ENCODE measurements around the gene BAK1.
"Not testable (repeated sequence)": the region's sequence is repeated elsewhere in the genome, so short reads cannot be mapped to it uniquely, and the experiment has no call there.

The BAK1 gene

GRCh38 chr6:33599413-33599938, 19.4 kb upstream of the BAK1 start:
- TF ChIP-seq GATA1 (IDR thresholded peaks at IDR 0.05; ENCODE audit: low read depth, low read length) (no peak), POLR2A (IDR thresholded peaks at IDR 0.05; ENCODE audit: low read length) (no peak)
- no peak for DNase-seq

GRCh38 chr6:33597551-33598322, 17.7 kb upstream of the BAK1 start:
- no peak for DNase-seq
- TF ChIP-seq POLR2A (IDR thresholded peaks at IDR 0.05; ENCODE audit: low read length) (no peak), GATA1 (IDR thresholded peaks at IDR 0.05; ENCODE audit: low read depth, low read length) (no peak)

GRCh38 chr6:33596894-33597293, 16.8 kb upstream of the BAK1 start:
- not testable (repeated sequence) for DNase-seq

- no peak for DNase-seq
- TF ChIP-seq POLR2A (IDR thresholded peaks at IDR 0.05; ENCODE audit: low read length), result no peak
- no peak for TF ChIP-seq GATA1 (IDR thresholded peaks at IDR 0.05; ENCODE audit: low read depth, low read length)
Observed at GRCh38 chr6:33595001-33595846, 15.1 kb upstream of the BAK1 start.

- no peak for DNase-seq
Observed at GRCh38 chr6:33593414-33593727, 13.3 kb upstream of the BAK1 start.

GRCh38 chr6:33592595-33593413, 12.7 kb upstream of the BAK1 start:
- DNase-seq, result no peak
- TF ChIP-seq GATA1 (IDR thresholded peaks at IDR 0.05; ENCODE audit: low read depth, low read length), result no peak
- no peak for TF ChIP-seq POLR2A (IDR thresholded peaks at IDR 0.05; ENCODE audit: low read length)

More at GRCh38 chr6:33593414-33593727, 13.3 kb upstream of the BAK1 start:
- TF ChIP-seq POLR2A (IDR thresholded peaks at IDR 0.05; ENCODE audit: low read length) (no peak), GATA1 (IDR thresholded peaks at IDR 0.05; ENCODE audit: low read depth, low read length) (no peak)

- TF ChIP-seq GATA1 (IDR thresholded peaks at IDR 0.05; ENCODE audit: low read depth, low read length) (no peak), POLR2A (IDR thresholded peaks at IDR 0.05; ENCODE audit: low read length) (no peak)
- no peak for DNase-seq
Observed at GRCh38 chr6:33592280-33592594, 12.2 kb upstream of the BAK1 start.

- TF ChIP-seq POLR2A (IDR thresholded peaks at IDR 0.05; ENCODE audit: low read length), result no peak
- TF ChIP-seq GATA1 (IDR thresholded peaks at IDR 0.05; ENCODE audit: low read depth, low read length), result no peak
Observed at GRCh38 chr6:33591424-33592032, 11.5 kb upstream of the BAK1 start.

GRCh38 chr6:33590531-33591198, 10.6 kb upstream of the BAK1 start:
- TF ChIP-seq GATA1 (IDR thresholded peaks at IDR 0.05; ENCODE audit: low read depth, low read length), result no peak
- no peak for TF ChIP-seq POLR2A (IDR thresholded peaks at IDR 0.05; ENCODE audit: low read length)
- no peak for DNase-seq

More at GRCh38 chr6:33591424-33592032, 11.5 kb upstream of the BAK1 start:
- DNase-seq, result no peak

GRCh38 chr6:33589731-33590530, 9.9 kb upstream of the BAK1 start:
- no peak for TF ChIP-seq POLR2A (IDR thresholded peaks at IDR 0.05; ENCODE audit: low read length)
- no peak for TF ChIP-seq GATA1 (IDR thresholded peaks at IDR 0.05; ENCODE audit: low read depth, low read length)
- DNase-seq, result peak; percentile 25 to 50

GRCh38 chr6:33589392-33589730, 9.3 kb upstream of the BAK1 start:
- TF ChIP-seq POLR2A (IDR thresholded peaks at IDR 0.05; ENCODE audit: low read length) (no peak), GATA1 (IDR thresholded peaks at IDR 0.05; ENCODE audit: low read depth, low read length) (no peak)
- no peak for DNase-seq

GRCh38 chr6:33588894-33589293, 8.8 kb upstream of the BAK1 start:
- no peak for DNase-seq
- TF ChIP-seq GATA1 (IDR thresholded peaks at IDR 0.05; ENCODE audit: low read depth, low read length), result no peak

GRCh38 chr6:33587529-33587928, 7.5 kb upstream of the BAK1 start:
- DNase-seq, result no peak
- TF ChIP-seq GATA1 (IDR thresholded peaks at IDR 0.05; ENCODE audit: low read depth, low read length) (no peak), POLR2A (IDR thresholded peaks at IDR 0.05; ENCODE audit: low read length) (no peak)

All from erythroblast (primary cell).